Breast epithelium (tissue), 3 donors: ENCODE measurements around the gene SMARCC2.

Experiments
- POLR2A ChIP-seq: fragments of 450-650 bp; IDR thresholded peaks from one replicate; pipeline ENCODE4 v1.6.1; 2016; ENCODE audit warnings: antibody characterized with exemption, mild to moderate bottlenecking, moderate library complexity
- POLR2AphosphoS5 ChIP-seq, 3 donors: sonication (generic); formaldehyde crosslinking; IDR thresholded peaks; one replicate each; pipeline ENCODE4 v1.6.1; 2017; ENCODE audit warnings: antibody characterized with exemption in 3 of 3
- TF ChIP-seq, protein P1 (sequence below), 3 donors: fragments of 450-650 bp; IDR thresholded peaks; one replicate each; pipeline ENCODE4 v1.5.1; 2016 to 2017; ENCODE audit warnings: antibody characterized with exemption in 3 of 3, mild to moderate bottlenecking in 3 of 3, moderate library complexity in 3 of 3

DNA sequence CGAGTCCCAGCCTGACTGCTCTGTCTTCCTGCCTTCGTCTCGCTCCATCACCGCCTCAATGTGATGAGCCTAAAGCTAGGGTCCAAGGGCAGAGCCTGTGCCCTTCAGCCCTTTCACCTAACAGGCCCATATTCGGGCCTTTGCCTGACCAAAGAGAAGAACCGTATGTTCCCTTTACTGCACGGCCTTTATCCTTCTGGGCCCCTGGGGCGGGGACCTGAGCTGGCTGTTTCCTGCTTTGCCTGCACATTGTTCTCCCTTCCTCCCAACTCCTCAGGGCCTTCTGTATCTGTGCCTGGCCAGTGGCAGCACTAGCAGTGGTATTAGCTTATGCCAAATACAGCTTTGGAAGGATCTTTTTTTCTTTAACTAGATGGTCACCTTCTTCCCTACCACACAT lies 45.4 kb downstream of the SMARCC2 start:
- TF ChIP-seq, protein P1, sequence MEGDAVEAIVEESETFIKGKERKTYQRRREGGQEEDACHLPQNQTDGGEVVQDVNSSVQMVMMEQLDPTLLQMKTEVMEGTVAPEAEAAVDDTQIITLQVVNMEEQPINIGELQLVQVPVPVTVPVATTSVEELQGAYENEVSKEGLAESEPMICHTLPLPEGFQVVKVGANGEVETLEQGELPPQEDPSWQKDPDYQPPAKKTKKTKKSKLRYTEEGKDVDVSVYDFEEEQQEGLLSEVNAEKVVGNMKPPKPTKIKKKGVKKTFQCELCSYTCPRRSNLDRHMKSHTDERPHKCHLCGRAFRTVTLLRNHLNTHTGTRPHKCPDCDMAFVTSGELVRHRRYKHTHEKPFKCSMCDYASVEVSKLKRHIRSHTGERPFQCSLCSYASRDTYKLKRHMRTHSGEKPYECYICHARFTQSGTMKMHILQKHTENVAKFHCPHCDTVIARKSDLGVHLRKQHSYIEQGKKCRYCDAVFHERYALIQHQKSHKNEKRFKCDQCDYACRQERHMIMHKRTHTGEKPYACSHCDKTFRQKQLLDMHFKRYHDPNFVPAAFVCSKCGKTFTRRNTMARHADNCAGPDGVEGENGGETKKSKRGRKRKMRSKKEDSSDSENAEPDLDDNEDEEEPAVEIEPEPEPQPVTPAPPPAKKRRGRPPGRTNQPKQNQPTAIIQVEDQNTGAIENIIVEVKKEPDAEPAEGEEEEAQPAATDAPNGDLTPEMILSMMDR (IDR thresholded peaks at IDR 0.05) = no peak
- TF ChIP-seq POLR2A (no peak), POLR2AphosphoS5 (IDR thresholded peaks at IDR 0.05) (peak in 1 of 3 donors; percentile 47)
